Glutamatergic neuron (in vitro differentiated cells): ENCODE data around the gene SYCE1L. TPM values are rescaled to one million over a fixed set of nuclear protein-coding genes. Genes with fewer than 3 reads are reported as not detected.

Experiments
- DNase-seq: peaks from one replicate; pipeline ENCODE4 v3.0.0; 2022
- H3K27ac Mint-ChIP-seq: one replicate; pipeline ENCODE4 v1.8.0; 2020; ENCODE audit warnings: mild to moderate bottlenecking, mixed read lengths, inconsistent platforms; ENCODE audit not compliant: unreplicated experiment
- H3K27me3 Mint-ChIP-seq: one replicate; pipeline ENCODE4 v1.8.0; 2020; ENCODE audit warnings: mild to moderate bottlenecking, moderate library complexity, mixed read lengths, inconsistent platforms; ENCODE audit not compliant: unreplicated experiment
- H3K36me3 Mint-ChIP-seq: one replicate; pipeline ENCODE4 v1.8.0; 2020; ENCODE audit warnings: mild to moderate bottlenecking, mixed read lengths, inconsistent platforms; ENCODE audit not compliant: unreplicated experiment
- H3K4me1 Mint-ChIP-seq: one replicate; pipeline ENCODE4 v1.8.0; 2020; ENCODE audit warnings: mild to moderate bottlenecking, low read depth, mixed read lengths, inconsistent platforms; ENCODE audit not compliant: unreplicated experiment
- H3K4me3 Mint-ChIP-seq: one replicate; pipeline ENCODE4 v1.8.0; 2020; ENCODE audit warnings: mild to moderate bottlenecking, mixed read lengths, inconsistent platforms; ENCODE audit not compliant: unreplicated experiment
- H3K9me3 Mint-ChIP-seq: one replicate; pipeline ENCODE4 v1.8.0; 2020; ENCODE audit warnings: mild to moderate bottlenecking, moderate library complexity, mixed read lengths, inconsistent platforms; ENCODE audit not compliant: unreplicated experiment
- total RNA-seq: library from RNA; stranded (reverse); fragmentation: NEBNext Ultra II Directional; extraction: Animal tissue kit (Norgen Biotek cat#: 25700); gene quantifications from one replicate; pipeline ENCODE4 v1.2.1, GENCODE V29; 2021; ENCODE audit not compliant: unreplicated experiment
- TF ChIP-seq, protein P1 (sequence below): fragments of 200-600 bp; sonication (generic); IDR thresholded peaks from one replicate; pipeline ENCODE4 v1.5.0; 2021; ENCODE audit not compliant: partially characterized antibody, unreplicated experiment

The SYCE1L gene
- total RNA-seq, 1 donor from 2014 or later = 12.8 TPM

- DNase-seq = no peak
- H3K4me3 Mint-ChIP-seq = peak overlapping the region; percentile 90
- peaks cover 8% of the 10 kb centered on the region for H3K36me3 Mint-ChIP-seq
- TF ChIP-seq, protein P1, sequence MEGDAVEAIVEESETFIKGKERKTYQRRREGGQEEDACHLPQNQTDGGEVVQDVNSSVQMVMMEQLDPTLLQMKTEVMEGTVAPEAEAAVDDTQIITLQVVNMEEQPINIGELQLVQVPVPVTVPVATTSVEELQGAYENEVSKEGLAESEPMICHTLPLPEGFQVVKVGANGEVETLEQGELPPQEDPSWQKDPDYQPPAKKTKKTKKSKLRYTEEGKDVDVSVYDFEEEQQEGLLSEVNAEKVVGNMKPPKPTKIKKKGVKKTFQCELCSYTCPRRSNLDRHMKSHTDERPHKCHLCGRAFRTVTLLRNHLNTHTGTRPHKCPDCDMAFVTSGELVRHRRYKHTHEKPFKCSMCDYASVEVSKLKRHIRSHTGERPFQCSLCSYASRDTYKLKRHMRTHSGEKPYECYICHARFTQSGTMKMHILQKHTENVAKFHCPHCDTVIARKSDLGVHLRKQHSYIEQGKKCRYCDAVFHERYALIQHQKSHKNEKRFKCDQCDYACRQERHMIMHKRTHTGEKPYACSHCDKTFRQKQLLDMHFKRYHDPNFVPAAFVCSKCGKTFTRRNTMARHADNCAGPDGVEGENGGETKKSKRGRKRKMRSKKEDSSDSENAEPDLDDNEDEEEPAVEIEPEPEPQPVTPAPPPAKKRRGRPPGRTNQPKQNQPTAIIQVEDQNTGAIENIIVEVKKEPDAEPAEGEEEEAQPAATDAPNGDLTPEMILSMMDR = no peak
- peaks cover 5% of the 10 kb centered on the region for H3K27me3 Mint-ChIP-seq
- H3K9me3 Mint-ChIP-seq = peaks cover 12% of the 10 kb centered on the region
- H3K27ac Mint-ChIP-seq = peak overlapping the region; percentile 95
- H3K4me1 Mint-ChIP-seq = peaks cover 19% of the 10 kb centered on the region
These were observed 7.8 kb upstream of the SYCE1L start for GRCh38 chr16:77191259-77191969.

DNA sequence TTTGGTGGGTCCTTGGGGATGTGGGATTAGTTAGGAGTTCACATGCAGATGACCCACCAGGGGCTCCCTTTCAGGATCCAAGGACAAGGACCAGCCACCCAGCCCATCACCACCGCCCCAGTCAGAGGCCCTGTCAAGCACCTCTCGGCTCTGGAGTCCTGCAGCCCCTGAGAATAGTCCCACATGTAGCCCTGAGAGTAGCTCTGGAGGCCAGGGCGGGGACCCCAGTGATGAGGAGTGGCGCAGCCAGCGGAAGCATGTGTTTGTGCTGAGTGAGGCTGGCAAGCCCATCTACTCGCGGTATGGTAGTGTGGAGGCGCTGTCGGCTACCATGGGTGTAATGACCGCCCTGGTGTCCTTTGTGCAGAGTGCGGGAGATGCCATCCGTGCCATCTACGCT, 5.8 kb upstream of the SYCE1L start:
- peaks cover 8% of the 10 kb centered on the region for H3K36me3 Mint-ChIP-seq
- peaks cover 19% of the 10 kb centered on the region for H3K4me1 Mint-ChIP-seq
- TF ChIP-seq, protein P1 = no peak
- H3K9me3 Mint-ChIP-seq = peaks cover 15% of the 10 kb centered on the region
- no peak for DNase-seq
- no peak overlapping the region for H3K27ac Mint-ChIP-seq
- no peak overlapping the region for H3K4me3 Mint-ChIP-seq
- H3K27me3 Mint-ChIP-seq = peaks cover 6% of the 10 kb centered on the region

DNA sequence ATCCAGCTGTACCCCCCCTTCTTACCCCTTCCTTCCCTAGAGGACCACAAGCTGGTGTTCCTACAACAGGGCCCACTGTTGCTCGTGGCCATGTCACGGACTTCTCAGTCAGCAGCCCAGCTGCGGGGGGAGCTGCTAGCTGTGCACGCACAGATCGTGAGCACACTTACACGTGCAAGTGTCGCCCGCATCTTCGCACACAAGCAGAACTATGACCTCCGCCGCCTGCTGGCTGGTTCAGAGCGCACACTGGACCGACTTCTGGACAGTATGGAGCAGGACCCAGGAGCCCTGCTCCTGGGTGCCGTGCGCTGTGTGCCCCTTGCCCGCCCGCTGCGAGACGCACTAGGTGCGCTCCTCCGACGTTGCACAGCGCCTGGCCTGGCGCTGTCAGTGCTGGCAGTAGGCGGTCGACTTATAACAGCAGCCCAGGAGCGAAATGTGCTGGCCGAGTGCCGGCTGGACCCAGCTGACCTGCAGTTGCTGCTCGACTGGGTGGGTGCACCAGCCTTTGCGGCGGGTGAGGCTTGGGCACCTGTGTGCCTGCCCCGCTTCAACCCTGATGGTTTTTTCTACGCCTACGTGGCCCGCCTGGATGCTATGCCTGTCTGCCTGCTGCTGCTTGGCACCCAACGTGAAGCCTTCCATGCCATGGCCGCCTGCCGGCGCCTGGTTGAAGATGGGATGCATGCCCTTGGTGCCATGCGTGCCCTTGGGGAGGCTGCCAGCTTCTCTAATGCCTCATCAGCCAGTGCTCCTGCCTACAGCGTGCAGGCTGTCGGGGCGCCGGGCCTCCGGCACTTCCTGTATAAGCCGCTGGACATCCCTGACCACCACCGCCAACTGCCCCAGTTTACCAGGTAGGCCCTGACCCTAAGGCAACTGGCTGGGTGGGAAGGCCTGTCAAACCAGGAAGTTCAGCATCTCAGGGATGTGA, 4.6 kb upstream of the SYCE1L start:
- DNase-seq = no peak
- H3K4me3 Mint-ChIP-seq = no peak overlapping the region
- no peak overlapping the region for H3K27ac Mint-ChIP-seq
- peaks cover 8% of the 10 kb centered on the region for H3K36me3 Mint-ChIP-seq
- TF ChIP-seq, protein P1 = no peak
- peaks cover 15% of the 10 kb centered on the region for H3K9me3 Mint-ChIP-seq
- peaks cover 19% of the 10 kb centered on the region for H3K4me1 Mint-ChIP-seq
- H3K27me3 Mint-ChIP-seq = peaks cover 6% of the 10 kb centered on the region

GRCh38 chr16:77195411-77195810, 3.8 kb upstream of the SYCE1L start:
- no peak overlapping the region for H3K4me3 Mint-ChIP-seq
- H3K27ac Mint-ChIP-seq = no peak overlapping the region
- H3K9me3 Mint-ChIP-seq = peaks cover 15% of the 10 kb centered on the region
- H3K27me3 Mint-ChIP-seq = peaks cover 6% of the 10 kb centered on the region
- DNase-seq = no peak
- peaks cover 8% of the 10 kb centered on the region for H3K36me3 Mint-ChIP-seq
- TF ChIP-seq, protein P1 = no peak
- peaks cover 19% of the 10 kb centered on the region for H3K4me1 Mint-ChIP-seq
